Vagina (tissue), 2 donors: ENCODE results near the gene PARP11.

Experiments
- POLR2A ChIP-seq, 2 donors: fragments of 450-650 bp; IDR thresholded peaks; one replicate each; pipeline ENCODE4 v1.6.1; 2017; ENCODE audit warnings: antibody characterized with exemption in 2 of 2, mild to moderate bottlenecking in 2 of 2, moderate library complexity in 2 of 2
- POLR2AphosphoS5 ChIP-seq, 2 donors: sonication (generic); formaldehyde crosslinking; IDR thresholded peaks; one replicate each; pipeline ENCODE4 v1.9.0; 2017; ENCODE audit warnings: antibody characterized with exemption in 2 of 2, mild to moderate bottlenecking in 2 of 2, low read depth in 1 of 2; ENCODE audit not compliant: insufficient read depth in 1 of 2
- TF ChIP-seq, protein P1 (sequence below), 3 experiments: fragments of 450-650 bp in 2 of 3; fragments of 200-600 bp in 1 of 3; sonication (generic) in 1 of 3; IDR thresholded peaks; one replicate each; pipeline ENCODE4 v1.5.1; 2017 to 2019; ENCODE audit warnings: antibody characterized with exemption in 3 of 3, mild to moderate bottlenecking in 2 of 3, moderate library complexity in 2 of 3

DNA sequence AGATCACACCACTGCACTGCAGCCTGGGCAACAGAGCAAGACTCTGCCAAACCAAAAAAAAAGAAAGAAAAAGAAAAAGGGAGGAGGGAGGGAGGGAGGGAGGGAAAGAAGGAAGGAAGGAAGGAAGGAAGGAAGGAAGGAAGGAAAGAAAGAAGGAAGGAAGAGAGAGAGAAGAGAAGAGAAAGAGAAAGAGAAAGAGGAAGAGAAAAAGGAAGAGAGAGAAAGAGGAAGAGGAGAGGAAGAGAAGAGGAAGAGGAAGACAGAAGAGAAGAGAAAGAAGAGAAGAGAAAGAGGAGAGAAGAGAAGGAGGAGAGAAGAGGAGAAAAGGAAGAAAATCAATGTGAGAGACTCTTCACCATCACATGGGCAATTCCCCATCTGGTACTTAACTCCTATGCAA lies 62.7 kb downstream of the PARP11 start:
- no peak for TF ChIP-seq POLR2A (IDR thresholded peaks at IDR 0.05)
- TF ChIP-seq, protein P1, sequence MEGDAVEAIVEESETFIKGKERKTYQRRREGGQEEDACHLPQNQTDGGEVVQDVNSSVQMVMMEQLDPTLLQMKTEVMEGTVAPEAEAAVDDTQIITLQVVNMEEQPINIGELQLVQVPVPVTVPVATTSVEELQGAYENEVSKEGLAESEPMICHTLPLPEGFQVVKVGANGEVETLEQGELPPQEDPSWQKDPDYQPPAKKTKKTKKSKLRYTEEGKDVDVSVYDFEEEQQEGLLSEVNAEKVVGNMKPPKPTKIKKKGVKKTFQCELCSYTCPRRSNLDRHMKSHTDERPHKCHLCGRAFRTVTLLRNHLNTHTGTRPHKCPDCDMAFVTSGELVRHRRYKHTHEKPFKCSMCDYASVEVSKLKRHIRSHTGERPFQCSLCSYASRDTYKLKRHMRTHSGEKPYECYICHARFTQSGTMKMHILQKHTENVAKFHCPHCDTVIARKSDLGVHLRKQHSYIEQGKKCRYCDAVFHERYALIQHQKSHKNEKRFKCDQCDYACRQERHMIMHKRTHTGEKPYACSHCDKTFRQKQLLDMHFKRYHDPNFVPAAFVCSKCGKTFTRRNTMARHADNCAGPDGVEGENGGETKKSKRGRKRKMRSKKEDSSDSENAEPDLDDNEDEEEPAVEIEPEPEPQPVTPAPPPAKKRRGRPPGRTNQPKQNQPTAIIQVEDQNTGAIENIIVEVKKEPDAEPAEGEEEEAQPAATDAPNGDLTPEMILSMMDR (IDR thresholded peaks at IDR 0.05): no peak
- TF ChIP-seq POLR2AphosphoS5 (IDR thresholded peaks at IDR 0.05; ENCODE audit: insufficient read depth in 1 of 2, low read depth in 1 of 2): no peak
